Suprapubic skin (tissue), 4 donors: ENCODE data around the gene UHMK1. TPM values are rescaled to one million over a fixed set of nuclear protein-coding genes. Genes with fewer than 3 reads are reported as not detected.

Source experiments
- DNase-seq, 2 donors: peaks; one replicate each; pipeline ENCODE4 v3.0.0-alpha.2; 2019; ENCODE audit warnings: low spot score in 2 of 2
- H3K27ac ChIP-seq: fragments of 200-600 bp; sonication (generic); one replicate; pipeline ENCODE4 v1.5.1; 2019
- H3K27me3 ChIP-seq: fragments of 200-600 bp; sonication (generic); one replicate; pipeline ENCODE4 v1.5.1; 2019
- H3K36me3 ChIP-seq: fragments of 200-600 bp; sonication (generic); one replicate; pipeline ENCODE4 v1.5.1; 2019
- H3K4me1 ChIP-seq: fragments of 200-600 bp; sonication (generic); one replicate; pipeline ENCODE4 v1.5.1; 2019
- H3K4me3 ChIP-seq: fragments of 200-600 bp; sonication (generic); one replicate; pipeline ENCODE4 v1.5.1; 2019; ENCODE audit warnings: mild to moderate bottlenecking
- H3K9me3 ChIP-seq: fragments of 200-600 bp; sonication (generic); one replicate; pipeline ENCODE4 v1.5.1; 2019
- CTCF ChIP-seq, 2 donors: fragments of 200-600 bp in 1 of 2; fragments of 450-650 bp in 1 of 2; sonication (generic) in 1 of 2; IDR thresholded peaks; one replicate each; pipeline ENCODE4 v1.5.1; 2016 to 2019; ENCODE audit warnings: antibody characterized with exemption in 2 of 2, mild to moderate bottlenecking in 1 of 2, moderate library complexity in 1 of 2
- EP300 ChIP-seq: sonication (generic); formaldehyde crosslinking; IDR thresholded peaks from one replicate; pipeline ENCODE4 v1.6.1; 2017; ENCODE audit warnings: antibody characterized with exemption
- POLR2A ChIP-seq, 2 donors: fragments of 450-650 bp; IDR thresholded peaks; one replicate each; pipeline ENCODE4 v1.6.1; 2017; ENCODE audit warnings: antibody characterized with exemption in 2 of 2, mild to moderate bottlenecking in 2 of 2, moderate library complexity in 2 of 2
- POLR2AphosphoS5 ChIP-seq, 3 donors: sonication (generic); formaldehyde crosslinking; IDR thresholded peaks; one replicate each; pipeline ENCODE4 v1.6.1; 2017; ENCODE audit warnings: antibody characterized with exemption in 3 of 3
- WGBS: methylation state at CpG from one replicate; pipeline ENCODE4 v1.1.5; 2018; 5-methylcytosine and 5-hydroxymethylcytosine counted together
- total RNA-seq, 4 donors: library from RNA; depleted of rRNA; stranded (reverse); fragments of >200 nt; gene quantifications; one replicate each; pipeline ENCODE4 v1.1.0, GENCODE V29; 2016

The UHMK1 gene
- total RNA-seq, 4 donors from 2014 or later, result 23.6 to 39.0 (median 31.9) TPM

- Histone ChIP-seq H3K27ac (no peak overlapping the region), H3K36me3 (peaks cover 27% of the 10 kb centered on the region), H3K27me3 (no peaks in the 10 kb centered on the region), H3K9me3 (no peaks in the 10 kb centered on the region), H3K4me1 (no peaks in the 10 kb centered on the region), H3K4me3 (no peak overlapping the region)
- no peak for DNase-seq
- TF ChIP-seq CTCF (IDR thresholded peaks at IDR 0.05), result no peak
- TF ChIP-seq POLR2A (IDR thresholded peaks at IDR 0.05), result no peak
- TF ChIP-seq EP300, result no peak
- no peak for TF ChIP-seq POLR2AphosphoS5 (IDR thresholded peaks at IDR 0.05)
Measured at GRCh38 chr1:162527314-162527713, 29.7 kb downstream of the UHMK1 start.

GRCh38 chr1:162530307-162530987 lies 32.8 kb downstream of the UHMK1 start:
- peaks cover 10% of the 10 kb centered on the region for H3K36me3 ChIP-seq
- no peaks in the 10 kb centered on the region for H3K27me3 ChIP-seq
- no peak overlapping the region for H3K27ac ChIP-seq
- H3K9me3 ChIP-seq, result no peaks in the 10 kb centered on the region
- no peak for TF ChIP-seq EP300
- TF ChIP-seq POLR2A (IDR thresholded peaks at IDR 0.05), result no peak
- no peak for TF ChIP-seq POLR2AphosphoS5 (IDR thresholded peaks at IDR 0.05)
- no peak for TF ChIP-seq CTCF (IDR thresholded peaks at IDR 0.05)
- no peak for DNase-seq
- no peak overlapping the region for H3K4me3 ChIP-seq
- whole genome bisulfite sequencing, result 61% methylated on average over 7 of the region's 7 CpGs
- H3K4me1 ChIP-seq, result no peaks in the 10 kb centered on the region

- DNase-seq, result no peak
- Histone ChIP-seq H3K4me1 (no peaks in the 10 kb centered on the region), H3K27ac (no peak overlapping the region), H3K36me3 (peaks cover 5% of the 10 kb centered on the region), H3K9me3 (no peaks in the 10 kb centered on the region), H3K4me3 (no peak overlapping the region), H3K27me3 (no peaks in the 10 kb centered on the region)
- WGBS, result 96% methylated on average over 1 of the region's 1 CpG
- TF ChIP-seq EP300 (no peak), POLR2A (IDR thresholded peaks at IDR 0.05) (no peak), CTCF (IDR thresholded peaks at IDR 0.05) (no peak), POLR2AphosphoS5 (IDR thresholded peaks at IDR 0.05) (no peak)
Measured at GRCh38 chr1:162530988-162531319, 33.3 kb downstream of the UHMK1 start.

- Histone ChIP-seq H3K4me1 (no peaks in the 10 kb centered on the region), H3K36me3 (no peaks in the 10 kb centered on the region), H3K4me3 (no peak overlapping the region), H3K27ac (no peak overlapping the region), H3K9me3 (no peaks in the 10 kb centered on the region), H3K27me3 (no peaks in the 10 kb centered on the region)
- no peak for DNase-seq
- 47% methylated on average over 1 of the region's 1 CpG for WGBS
- TF ChIP-seq CTCF (IDR thresholded peaks at IDR 0.05), result no peak
- no peak for TF ChIP-seq EP300
- no peak for TF ChIP-seq POLR2A (IDR thresholded peaks at IDR 0.05)
- TF ChIP-seq POLR2AphosphoS5 (IDR thresholded peaks at IDR 0.05), result no peak
Measured at GRCh38 chr1:162535501-162535900, 37.9 kb downstream of the UHMK1 start.

- 80% methylated on average over 2 of the region's 2 CpGs for WGBS
- H3K27me3 ChIP-seq, result no peaks in the 10 kb centered on the region
- H3K9me3 ChIP-seq, result no peaks in the 10 kb centered on the region
- peaks cover 3% of the 10 kb centered on the region for H3K4me1 ChIP-seq
- no peak overlapping the region for H3K27ac ChIP-seq
- H3K36me3 ChIP-seq, result no peaks in the 10 kb centered on the region
- no peak for DNase-seq
- TF ChIP-seq CTCF (IDR thresholded peaks at IDR 0.05) (no peak), EP300 (no peak), POLR2A (IDR thresholded peaks at IDR 0.05) (no peak), POLR2AphosphoS5 (IDR thresholded peaks at IDR 0.05) (no peak)
- no peak overlapping the region for H3K4me3 ChIP-seq
Measured at GRCh38 chr1:162536511-162536910, 38.9 kb downstream of the UHMK1 start.
